ENCODE measurements around the gene ARHGAP11A. TPM values are rescaled to one million over a fixed set of nuclear protein-coding genes. Genes with fewer than 3 reads are reported as not detected.

ARHGAP11A gene
- total and polyA plus RNA-seq, 2 of the 13 experiments (the other 11 are each of a cell fraction or from before 2014, with no cell fraction given) = 5.1 to 46.3 TPM

DNA sequence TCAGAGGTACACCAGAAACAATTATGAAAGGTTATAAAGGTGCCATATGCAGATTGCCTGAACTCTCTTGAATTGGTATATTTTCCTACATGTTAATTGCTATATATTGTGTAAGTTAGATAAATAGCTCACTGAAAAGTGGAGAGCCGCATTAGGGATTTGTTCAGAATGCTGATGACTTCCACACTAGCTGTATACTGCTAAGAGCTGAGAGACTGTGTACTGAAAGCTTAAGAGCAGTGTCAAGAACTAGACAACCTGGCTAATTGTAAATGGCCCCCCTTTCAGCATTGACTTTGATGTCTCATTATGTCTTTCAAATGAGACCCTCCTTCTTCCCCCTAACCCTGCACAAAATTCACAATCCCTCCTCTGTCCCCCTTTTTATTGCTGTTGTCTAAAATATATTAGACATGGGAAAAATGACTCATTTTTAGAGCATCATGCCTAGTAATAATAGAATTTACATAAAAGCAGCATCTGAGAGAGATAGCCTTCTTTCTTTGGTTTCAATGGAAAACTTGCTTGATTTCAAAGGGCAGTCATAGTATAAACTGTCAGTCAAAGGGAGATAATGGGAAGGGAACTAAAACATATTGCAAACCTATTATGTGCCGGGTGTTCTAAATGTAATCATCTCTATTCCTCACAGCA, 67.8 kb downstream of the ARHGAP11A start (continued):
- TF ChIP-seq, protein P1, sequence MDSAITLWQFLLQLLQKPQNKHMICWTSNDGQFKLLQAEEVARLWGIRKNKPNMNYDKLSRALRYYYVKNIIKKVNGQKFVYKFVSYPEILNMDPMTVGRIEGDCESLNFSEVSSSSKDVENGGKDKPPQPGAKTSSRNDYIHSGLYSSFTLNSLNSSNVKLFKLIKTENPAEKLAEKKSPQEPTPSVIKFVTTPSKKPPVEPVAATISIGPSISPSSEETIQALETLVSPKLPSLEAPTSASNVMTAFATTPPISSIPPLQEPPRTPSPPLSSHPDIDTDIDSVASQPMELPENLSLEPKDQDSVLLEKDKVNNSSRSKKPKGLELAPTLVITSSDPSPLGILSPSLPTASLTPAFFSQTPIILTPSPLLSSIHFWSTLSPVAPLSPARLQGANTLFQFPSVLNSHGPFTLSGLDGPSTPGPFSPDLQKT (CRISPR knock-in tag; IDR thresholded peaks at IDR 0.05; ENCODE audit: borderline replicate concordance) = no peak
- TF ChIP-seq MTA1 (CRISPR knock-in tag; IDR thresholded peaks at IDR 0.05; ENCODE audit: borderline replicate concordance) = no peak
- TF ChIP-seq SMAD3 (CRISPR knock-in tag; IDR thresholded peaks at IDR 0.05) = no peak
- no peak for TF ChIP-seq SOX6 (IDR thresholded peaks at IDR 0.05)
- no peak for TF ChIP-seq SOX6 (CRISPR knock-in tag; IDR thresholded peaks at IDR 0.05)
- TF ChIP-seq FOSL1 (CRISPR knock-in tag; IDR thresholded peaks at IDR 0.05; ENCODE audit: borderline replicate concordance) = no peak
- TF ChIP-seq ZNF547 (CRISPR knock-in tag; IDR thresholded peaks at IDR 0.05) = no peak
- TF ChIP-seq ZNF510 (CRISPR knock-in tag; IDR thresholded peaks at IDR 0.05; ENCODE audit: low read depth) = no peak
- TF ChIP-seq ZNF674 (CRISPR knock-in tag; IDR thresholded peaks at IDR 0.05; ENCODE audit: low read depth) = no peak

DNA sequence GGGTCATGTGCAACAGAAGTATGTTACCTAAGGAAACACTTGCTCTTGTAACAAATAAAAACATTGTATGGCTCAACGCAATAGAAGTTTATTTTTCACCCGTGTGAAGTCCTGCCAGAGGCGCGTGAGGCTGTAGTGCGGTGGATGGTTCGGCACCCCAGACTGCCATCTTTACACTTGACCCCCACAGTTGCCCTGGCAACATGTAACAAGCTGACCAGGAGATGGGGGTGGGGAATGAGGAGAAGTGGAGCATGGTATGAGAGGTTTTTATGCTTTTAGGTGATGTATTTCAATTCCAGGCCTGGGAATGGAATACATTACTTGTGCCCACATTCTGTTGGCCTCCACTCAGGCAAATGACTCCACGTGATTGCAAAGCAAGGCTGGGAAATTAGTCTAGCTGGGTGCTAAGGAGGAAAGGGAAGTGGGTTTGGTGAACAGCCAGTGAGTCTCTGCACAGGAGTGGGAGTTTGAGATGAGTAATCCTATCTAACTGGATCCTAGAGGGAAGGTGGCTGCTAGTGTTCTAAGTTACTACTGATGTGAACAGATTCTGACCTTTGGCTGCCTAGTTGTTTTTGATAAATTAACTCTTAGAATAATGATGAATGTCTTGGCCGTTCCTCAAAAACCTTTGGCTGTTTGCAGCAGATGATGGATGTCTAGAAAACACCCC, 68.7 kb downstream of the ARHGAP11A start:
- no peak for FAIRE-seq
- in situ Hi-C loops (cut with HindIII; ENCODE audit: extremely low pct_ligation_motif_present, low pct_unique_long_range_greater_than_20kb) (no loop called here), intact Hi-C loops (cut with micrococcal nuclease; ENCODE audit: unreplicated experiment) (no loop called here)
- Histone ChIP-seq H3K9me3 (ENCODE audit: low read length) (no peaks in the 10 kb centered on the region), H3K9ac (ENCODE audit: insufficient read depth, low read depth, low read length) (no peak overlapping the region), H3K79me2 (ENCODE audit: insufficient read depth, low read length) (no peaks in the 10 kb centered on the region), H3K36me3 (replicated peaks in 1 of 2; ENCODE audit: control insufficient read depth in 1 of 2, insufficient read depth in 2 of 2, low read length in 2 of 2) (no peaks in the 10 kb centered on the region), H3K27ac (ENCODE audit: extremely low read length, insufficient read depth, low read length) (no peak overlapping the region), H3K27me3 (ENCODE audit: control insufficient read depth in 1 of 2, insufficient read depth in 2 of 2, low read length in 2 of 2) (no peaks in the 10 kb centered on the region), H2AFZ (ENCODE audit: low read length) (no peak overlapping the region), H3K4me2 (ENCODE audit: low read depth, low read length) (no peak overlapping the region), H3K4me1 (ENCODE audit: insufficient read depth, low read length) (peaks cover 28% of the 10 kb centered on the region), H4K20me1 (ENCODE audit: insufficient read depth, low read length) (no peaks in the 10 kb centered on the region), H3K4me3 (replicated peaks in 1 of 3; ENCODE audit: insufficient read depth in 1 of 3, low read depth in 2 of 3, low read length in 3 of 3) (no peak overlapping the region)
- ChIA-PET CTCF (ENCODE audit: low intra/inter-chr PET ratio, low total read pairs) (no interaction called here), POLR2A (no interaction called here)
- no peak for ATAC-seq
- BruUV-seq (replicated peaks) = no TSS peak
- DNase-seq (ENCODE audit: low spot score) = no peak
- 87% methylated on average over 8 of the region's 8 CpGs for WGBS (ENCODE audit: low lambda C conversion rate)
- no peak for TF ChIP-seq HOXA5 (CRISPR knock-in tag; IDR thresholded peaks at IDR 0.05)
- TF ChIP-seq FOXP1 (IDR thresholded peaks at IDR 0.05) = no peak
- TF ChIP-seq FOXP1 (CRISPR knock-in tag; IDR thresholded peaks at IDR 0.05) = no peak
- no peak for TF ChIP-seq ZBTB7A (CRISPR knock-in tag; IDR thresholded peaks at IDR 0.05)
- no peak for TF ChIP-seq HOXA9 (CRISPR knock-in tag; IDR thresholded peaks at IDR 0.05; ENCODE audit: borderline replicate concordance)
- no peak for TF ChIP-seq FOXO1 (CRISPR knock-in tag; IDR thresholded peaks at IDR 0.05)
- no peak for TF ChIP-seq KDM1A (CRISPR knock-in tag; IDR thresholded peaks at IDR 0.05)
- no peak for TF ChIP-seq TBX2 (CRISPR knock-in tag; IDR thresholded peaks at IDR 0.05; ENCODE audit: borderline replicate concordance)
- no peak for TF ChIP-seq JUN (CRISPR knock-in tag; IDR thresholded peaks at IDR 0.05)
- TF ChIP-seq PPARG (CRISPR knock-in tag; conservative IDR thresholded peaks at IDR 0.05) = no peak
- TF ChIP-seq, protein P2, sequence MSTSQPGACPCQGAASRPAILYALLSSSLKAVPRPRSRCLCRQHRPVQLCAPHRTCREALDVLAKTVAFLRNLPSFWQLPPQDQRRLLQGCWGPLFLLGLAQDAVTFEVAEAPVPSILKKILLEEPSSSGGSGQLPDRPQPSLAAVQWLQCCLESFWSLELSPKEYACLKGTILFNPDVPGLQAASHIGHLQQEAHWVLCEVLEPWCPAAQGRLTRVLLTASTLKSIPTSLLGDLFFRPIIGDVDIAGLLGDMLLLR (CRISPR knock-in tag; IDR thresholded peaks at IDR 0.05) = no peak
- TF ChIP-seq FUBP1 (CRISPR knock-in tag; IDR thresholded peaks at IDR 0.05; ENCODE audit: borderline replicate concordance) = no peak

Data from HepG2 (cell line).